NCI-H524 (cell line): ENCODE measurements around the gene BUD31.
"Not testable (repeated sequence)": the region's sequence is repeated elsewhere in the genome, so short reads cannot be mapped to it uniquely, and the experiment has no call there.

Experiments
- DNase-seq, 2 experiments: peaks; one replicate each; lab custom pipeline; 2025; lab: John Stamatoyannopoulos, UW

The BUD31 gene

GRCh38 chr7:99399597-99399996 lies 9.2 kb upstream of the BUD31 start:
- no peak for DNase-seq

GRCh38 chr7:99402854-99403253 lies 5.9 kb upstream of the BUD31 start:
- no peak for DNase-seq

- DNase-seq: no peak
Observed at GRCh38 chr7:99403764-99404163, 5.0 kb upstream of the BUD31 start.

GRCh38 chr7:99404235-99404976 lies 4.4 kb upstream of the BUD31 start:
- DNase-seq: no peak

GRCh38 chr7:99404977-99405320 lies 3.8 kb upstream of the BUD31 start:
- DNase-seq: no peak

DNA sequence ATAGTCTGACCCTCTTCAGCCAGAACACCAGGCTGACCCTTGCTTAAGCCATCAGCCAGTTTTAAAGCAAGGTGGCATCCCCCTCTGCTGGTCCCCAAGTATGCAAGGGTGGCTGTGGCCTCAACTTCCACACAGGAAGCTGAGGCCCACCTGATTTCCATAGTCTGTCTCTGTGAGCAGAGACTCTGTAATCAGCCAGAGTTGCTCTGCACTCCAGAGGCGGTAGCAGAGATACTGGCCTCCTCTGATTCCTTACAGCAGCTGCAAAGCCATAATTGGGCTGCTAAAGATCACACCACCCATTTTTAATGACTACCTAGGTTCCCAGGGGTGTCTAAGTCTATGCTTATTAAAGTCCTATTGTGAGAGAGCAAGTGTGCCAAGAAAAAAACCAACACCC lies 2.2 kb upstream of the BUD31 start:
- DNase-seq: no peak

DNA sequence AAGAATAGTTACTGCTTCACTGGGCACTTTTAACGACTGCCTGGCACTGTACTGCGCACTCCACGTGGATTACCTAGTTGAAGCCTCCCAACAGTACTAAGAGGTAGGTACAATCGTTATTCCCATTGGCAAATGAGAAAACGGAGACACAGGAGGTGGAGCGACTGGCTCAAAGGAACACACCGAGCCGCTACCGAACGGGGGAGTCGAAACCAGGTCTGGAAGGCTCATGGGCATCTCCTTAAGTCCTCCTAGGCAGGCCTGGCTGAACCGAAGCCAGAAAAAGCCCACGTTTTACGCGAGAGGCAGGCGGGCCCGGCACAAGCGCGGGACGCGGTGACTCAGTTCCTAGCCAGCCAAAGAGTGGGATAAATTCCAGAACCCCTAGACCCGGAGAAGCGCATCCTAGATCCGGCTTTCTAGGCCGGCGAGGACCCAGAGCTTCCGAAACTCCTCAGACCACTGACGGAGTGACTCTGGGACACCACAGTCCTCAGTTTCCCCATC lies 844 bp upstream of the BUD31 start:
- peak in 1 of 2 experiments; percentile 13 for DNase-seq

DNA sequence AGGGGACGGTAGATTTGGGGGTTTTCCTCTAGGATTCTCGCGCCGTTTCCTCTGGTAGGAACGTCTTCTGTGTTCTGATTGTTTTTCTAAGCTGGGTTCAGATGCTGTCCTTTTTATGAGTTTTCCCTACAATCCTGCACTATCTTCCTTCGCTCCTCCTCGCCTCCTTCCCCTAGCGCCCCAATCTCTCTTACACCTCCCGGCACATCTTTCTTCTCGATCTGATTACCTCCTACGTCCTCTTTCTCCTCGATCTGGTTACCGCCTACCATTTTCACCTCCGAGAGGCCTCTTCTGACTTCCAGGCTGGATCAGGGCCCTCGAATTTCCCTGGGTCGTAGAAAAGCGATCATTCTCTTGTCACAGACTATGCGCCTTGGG lies 413 bp downstream of the BUD31 start:
- DNase-seq: no peak

DNA sequence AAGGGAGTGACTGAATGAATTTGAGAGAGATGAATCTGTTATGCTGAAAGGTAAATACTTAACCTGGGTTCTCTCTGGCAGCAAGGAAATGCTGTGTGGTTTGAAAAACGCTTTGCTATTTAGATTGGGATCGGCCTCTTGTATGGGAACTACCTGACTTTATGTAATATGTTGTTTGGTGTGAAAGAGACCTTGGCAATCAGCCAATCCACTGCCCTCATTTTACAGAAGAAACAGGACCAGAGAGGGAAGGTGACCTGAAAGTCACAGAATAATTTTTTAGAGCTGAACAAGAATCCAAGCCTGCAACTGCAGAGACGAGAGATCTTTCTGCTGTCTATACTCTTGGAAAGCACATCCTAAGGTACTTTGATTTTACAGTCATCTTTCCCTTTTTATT lies 1.0 kb downstream of the BUD31 start:
- no peak for DNase-seq

DNA sequence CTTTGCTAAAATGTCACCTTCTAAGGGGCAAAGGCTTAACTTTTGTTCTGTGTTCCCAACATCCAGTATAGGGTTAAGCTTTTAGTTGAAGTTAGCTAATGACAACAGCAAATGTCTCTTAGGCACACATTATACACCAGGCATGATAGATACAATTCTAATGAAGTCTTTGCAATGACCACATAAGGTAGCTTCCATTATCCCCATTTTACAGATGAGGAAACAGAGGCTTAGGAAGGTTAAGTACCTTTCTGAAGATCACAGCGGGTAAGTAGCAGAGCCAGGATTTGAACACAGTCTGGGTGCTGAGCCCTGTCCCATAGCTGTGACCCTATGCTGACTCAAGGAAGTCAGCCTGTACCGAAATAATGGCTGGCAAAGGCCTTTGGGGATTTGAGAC lies 1.9 kb downstream of the BUD31 start:
- DNase-seq: no peak

DNA sequence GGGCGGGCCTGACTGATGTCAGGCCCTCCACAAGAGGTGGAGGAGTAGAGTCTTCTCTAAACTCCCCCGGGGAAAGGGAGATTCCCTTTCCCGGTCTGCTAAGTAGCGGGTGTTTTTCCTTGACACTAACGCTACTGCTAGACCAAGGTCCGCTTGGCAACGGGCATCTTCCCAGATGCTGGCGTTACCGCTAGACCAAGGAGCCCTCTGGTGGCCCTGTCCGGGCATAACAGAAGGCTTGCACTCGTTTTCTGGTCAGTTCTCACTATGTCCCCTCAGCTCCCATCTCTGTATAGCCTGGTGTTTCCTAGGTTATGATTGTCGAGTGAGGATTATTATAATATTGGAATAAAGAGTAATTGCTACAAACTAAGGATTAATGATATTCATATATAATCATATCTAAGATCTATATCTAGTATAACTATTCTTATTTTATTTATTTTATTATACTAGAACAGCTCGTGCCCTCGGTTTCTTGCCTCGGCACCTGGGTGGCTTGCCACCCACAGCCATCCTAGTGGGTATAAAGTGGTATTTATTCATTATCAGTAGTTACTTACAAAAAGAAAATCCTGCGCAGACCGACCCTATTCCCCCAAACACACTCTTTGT lies 6.9 kb downstream of the BUD31 start:
- peak in 1 of 2 experiments; percentile 44 for DNase-seq

DNA sequence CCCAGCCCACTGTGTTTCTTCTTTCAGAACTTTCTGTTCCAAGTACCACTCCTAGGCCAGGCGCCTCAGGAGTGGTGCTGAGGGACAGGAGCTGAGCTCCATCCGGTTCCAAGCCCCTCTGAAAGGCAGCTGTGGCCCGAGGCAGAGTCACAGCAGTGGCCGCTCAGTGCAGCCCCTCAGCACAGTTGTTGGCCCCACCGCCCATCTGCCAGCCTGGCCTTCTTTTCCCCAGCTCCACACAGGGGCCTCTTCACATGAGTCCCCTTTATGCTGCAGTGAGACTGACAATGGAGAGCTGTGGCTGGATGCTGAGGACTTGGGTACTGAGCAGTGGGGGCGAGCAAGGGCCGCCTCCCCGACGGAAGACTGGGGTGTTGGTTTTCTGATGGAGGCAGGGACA lies 9.5 kb downstream of the BUD31 start:
- DNase-seq: no peak

DNA sequence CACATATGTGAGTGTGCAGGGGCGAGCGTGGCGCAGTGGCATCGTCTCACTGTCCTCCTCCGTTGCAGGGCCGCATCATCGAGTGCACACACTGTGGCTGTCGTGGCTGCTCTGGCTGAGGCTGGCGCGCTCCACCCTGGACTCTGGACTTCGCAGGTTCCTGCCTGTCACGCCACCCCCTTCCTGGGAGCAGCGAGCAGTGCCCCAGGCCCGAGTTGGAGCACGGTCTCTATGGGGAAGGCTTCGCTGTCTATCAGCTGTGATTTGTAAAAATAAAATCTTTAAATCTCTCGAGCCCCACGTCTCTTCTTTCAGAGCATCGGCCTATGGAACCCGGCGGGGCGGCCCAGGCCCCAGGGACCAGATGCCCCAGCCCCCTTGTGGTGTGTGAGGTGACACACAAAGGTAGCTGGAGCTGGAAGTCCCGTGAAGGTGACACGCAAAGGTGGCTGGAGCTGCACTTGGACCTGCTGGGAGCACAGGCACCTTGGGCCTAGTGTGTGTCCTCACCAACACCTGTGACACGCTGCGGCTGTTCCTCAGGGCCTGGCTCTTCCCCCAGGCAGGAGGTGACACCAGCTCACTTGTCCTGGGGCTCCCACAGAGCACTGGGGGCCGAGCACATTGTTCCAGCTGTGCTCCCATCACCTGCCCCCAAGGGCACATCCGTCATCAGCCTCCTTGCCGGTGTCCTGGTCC lies 10.7 kb downstream of the BUD31 start:
- no peak for DNase-seq

DNA sequence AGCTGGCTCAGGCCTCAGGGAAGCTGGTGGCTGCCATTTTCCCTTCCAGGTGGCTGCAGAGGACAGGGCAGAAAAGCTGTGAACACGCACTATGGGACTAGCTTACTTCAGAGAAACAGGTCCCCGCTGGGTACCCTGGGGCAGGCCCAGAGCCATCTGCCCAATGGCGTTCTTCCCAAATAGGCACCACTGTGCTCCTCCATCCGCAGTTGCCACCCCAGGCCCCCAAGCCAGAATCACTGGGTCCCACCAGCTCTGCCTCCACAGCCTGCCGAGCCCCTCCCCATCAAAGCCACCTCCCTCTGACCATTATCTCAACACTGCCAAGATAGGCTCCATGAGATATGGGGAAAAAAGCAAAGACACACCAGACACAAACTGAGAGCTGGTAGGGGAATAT lies 11.4 kb downstream of the BUD31 start:
- DNase-seq: no peak

DNA sequence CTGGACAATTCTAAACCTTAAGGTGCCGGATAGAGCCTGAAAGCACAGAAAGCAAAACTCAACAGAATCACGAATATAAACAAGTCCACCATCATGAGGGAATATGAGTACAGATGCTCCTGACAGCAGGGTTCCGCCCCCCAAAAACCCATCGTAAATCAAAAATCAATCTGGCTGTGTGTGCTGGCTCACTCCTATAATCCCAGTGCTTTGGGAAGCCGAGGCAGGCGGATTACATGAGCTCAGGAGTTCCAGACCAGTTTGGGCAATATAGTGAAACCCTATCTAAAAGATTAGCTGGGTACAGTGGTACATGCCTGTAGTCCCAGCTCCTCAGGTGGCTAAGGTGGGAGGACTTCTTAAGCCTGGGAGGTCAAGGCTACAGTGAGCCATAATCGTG lies 12.2 kb downstream of the BUD31 start:
- DNase-seq: no peak

DNA sequence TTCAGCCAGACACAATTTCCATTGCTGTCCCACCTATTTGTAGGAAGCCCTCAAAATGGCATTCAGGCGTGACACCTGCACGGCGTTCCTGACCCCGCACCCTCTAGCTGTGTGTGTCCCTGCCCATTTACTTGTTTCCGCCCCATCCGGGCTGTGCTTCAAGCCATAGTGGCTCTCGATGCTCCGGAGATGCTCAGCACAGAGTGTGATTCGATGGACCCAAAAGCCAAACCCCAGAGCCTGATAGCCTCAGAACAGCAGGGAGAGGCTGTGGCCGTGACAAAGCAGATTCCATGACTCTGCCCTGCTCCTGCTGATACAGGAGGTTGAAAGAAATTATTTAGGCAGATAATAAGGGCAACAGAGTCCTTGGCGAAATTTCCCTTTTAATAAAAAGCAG lies 13.4 kb downstream of the BUD31 start:
- DNase-seq: no peak

- DNase-seq: no peak
Observed at GRCh38 chr7:99422625-99423024, 13.9 kb downstream of the BUD31 start.

DNA sequence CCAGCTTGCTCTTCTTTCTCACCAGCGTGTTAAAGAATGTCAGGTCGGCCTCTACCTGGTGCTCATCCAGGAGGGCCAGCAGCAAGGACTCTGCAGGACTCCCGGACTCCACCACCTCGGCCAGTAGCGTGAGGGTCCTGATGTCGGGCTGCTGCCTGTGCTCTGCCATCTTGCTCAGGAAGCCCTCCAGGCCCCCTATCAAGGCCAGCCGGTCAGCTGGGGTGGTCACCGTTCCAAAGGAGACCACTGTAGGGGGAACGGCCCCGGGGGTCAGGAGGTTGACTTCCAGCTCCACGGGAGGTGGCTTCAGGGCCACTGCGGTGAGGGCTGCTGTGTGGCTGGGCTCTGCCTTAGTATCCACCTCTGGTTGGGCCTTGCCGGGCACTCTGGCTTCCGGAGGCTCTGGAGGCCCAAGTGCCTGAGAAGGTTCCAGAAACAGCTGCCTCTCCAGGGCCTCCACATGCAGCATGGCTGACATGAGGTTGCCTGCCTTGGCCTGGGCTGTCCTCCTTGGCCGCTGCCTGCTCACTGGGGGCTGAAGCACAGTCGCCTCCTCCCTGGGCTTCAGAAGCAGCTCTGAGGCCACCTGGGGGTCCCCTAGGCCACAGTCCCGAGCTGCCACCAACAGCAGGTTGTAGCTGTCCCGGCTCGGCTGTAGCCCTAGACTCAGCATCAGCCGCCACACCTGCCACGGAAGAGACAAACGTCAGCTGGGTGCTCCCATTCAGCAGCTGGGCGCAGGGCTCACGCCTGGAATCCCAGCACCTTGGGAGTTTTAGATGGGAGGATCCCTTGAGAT lies 16.4 kb downstream of the BUD31 start:
- DNase-seq: no peak

DNA sequence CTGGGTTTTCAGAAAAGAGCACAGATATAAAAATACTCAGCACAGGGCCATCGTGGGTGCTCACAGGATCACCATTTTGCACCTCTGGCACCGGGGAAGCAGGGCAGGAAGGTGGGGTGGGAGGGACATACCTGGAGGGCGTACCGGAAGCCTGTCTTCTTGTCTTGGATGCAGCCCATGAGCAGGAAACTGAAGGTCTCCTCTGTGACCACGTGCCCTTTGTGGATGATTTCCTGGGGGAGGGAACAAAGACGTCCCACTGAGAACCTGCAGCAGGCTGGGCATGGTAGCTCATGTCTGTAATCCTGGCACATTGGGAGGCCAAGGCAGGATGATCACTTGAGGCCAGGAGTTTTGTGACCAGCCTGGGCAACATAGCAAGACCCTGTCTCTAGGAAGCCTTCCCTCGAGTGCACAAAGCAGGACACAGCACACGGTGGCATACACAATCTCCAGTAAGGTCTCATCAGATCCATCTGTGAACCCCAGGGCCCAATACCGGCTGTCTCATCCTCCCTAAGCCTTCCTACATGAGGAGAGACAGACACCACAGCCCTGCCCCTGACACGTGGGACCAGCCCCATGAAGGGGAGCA lies 20.3 kb downstream of the BUD31 start:
- DNase-seq: no peak

DNA sequence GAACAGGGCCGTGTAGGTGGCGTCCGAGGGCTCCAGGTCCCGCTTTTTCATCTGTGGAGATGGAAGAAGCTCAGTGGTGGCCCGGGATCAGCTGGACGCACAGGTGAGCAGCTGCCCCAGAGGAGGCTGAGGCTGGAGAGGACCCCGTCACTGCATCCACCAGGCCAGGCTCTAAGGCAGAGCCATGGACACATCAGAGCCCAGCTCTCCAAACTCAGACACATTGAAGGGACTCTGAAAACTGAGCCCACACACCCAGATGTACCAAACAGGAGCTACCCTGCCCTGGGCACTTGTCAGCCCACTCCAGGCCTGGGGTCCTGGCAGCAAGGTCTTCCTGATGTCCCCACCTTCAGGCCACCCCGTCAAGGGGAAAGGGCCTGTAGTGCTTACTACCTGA lies 21.0 kb downstream of the BUD31 start:
- DNase-seq: no peak

DNA sequence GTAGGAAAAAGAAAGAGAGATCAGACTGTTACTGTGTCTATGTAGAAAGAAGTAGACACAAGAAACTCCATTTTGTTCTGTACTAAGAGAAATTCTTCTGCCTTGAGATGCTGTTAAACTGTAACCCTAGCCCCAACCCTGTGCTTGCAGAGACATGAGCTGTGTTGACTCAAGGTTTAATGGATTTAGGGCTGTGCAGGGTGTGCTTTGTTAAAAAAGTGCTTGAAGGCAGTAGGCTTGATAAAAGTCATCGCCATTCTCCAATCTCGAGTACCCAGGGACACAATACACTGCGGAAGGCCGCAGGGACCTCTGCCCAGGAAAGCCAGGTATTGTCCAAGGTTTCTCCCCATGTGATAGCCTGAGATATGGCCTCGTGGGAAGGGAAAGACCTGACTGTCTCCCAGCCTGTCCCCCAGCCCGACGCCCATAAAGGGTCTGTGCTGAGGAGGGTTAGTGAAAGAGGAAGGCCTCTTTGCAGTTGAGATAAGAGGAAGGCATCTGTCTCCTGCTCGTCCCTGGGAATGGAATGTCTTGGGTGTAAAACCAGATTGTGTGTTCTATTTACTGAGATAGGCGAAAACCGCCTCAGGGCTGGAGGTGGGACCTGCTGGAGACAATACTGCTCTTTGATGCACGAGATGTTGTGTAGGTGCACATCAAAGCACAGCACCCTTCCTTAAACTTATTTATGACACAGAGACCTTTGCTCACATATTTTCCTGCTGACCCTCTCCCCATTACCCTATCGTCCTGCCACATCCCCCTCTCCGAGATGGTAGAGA lies 23.2 kb downstream of the BUD31 start:
- DNase-seq: not testable (repeated sequence)
